Measurements from ENCODE around the gene C10orf71.

DNA sequence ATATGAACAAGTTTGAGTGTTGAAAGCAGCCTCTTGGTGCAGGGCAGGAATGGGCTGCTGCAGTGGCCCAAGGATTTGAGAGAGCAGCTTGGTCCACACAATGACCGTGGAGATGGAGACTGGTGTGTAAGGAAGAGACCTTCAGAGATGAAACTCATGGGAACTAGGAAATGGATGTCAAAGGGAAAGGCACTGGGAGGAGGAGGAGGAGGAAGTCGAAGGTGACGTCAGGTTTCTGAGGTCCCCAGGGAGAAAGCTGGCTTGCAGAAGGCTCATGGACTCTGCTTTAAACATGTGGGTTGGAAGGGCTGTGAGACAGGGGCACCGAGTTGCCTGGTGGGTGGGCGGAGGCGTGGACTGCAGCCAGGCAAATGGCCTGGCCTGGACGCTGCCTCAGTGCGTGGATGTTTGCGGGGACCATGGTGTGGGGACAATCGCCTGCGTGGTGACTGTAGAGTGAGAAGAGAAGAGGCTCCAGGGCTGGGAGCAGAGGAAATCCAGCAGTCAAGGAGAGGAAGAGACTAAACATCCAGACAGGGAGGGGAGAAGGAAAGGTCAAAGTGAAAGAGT is 14.6 kb downstream of the C10orf71 start:
- TF ChIP-seq, protein P1, sequence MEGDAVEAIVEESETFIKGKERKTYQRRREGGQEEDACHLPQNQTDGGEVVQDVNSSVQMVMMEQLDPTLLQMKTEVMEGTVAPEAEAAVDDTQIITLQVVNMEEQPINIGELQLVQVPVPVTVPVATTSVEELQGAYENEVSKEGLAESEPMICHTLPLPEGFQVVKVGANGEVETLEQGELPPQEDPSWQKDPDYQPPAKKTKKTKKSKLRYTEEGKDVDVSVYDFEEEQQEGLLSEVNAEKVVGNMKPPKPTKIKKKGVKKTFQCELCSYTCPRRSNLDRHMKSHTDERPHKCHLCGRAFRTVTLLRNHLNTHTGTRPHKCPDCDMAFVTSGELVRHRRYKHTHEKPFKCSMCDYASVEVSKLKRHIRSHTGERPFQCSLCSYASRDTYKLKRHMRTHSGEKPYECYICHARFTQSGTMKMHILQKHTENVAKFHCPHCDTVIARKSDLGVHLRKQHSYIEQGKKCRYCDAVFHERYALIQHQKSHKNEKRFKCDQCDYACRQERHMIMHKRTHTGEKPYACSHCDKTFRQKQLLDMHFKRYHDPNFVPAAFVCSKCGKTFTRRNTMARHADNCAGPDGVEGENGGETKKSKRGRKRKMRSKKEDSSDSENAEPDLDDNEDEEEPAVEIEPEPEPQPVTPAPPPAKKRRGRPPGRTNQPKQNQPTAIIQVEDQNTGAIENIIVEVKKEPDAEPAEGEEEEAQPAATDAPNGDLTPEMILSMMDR (IDR thresholded peaks at IDR 0.05): no peak
- TF ChIP-seq EP300 (IDR thresholded peaks at IDR 0.05): no peak
- no peak for TF ChIP-seq POLR2A (IDR thresholded peaks at IDR 0.05)
- TF ChIP-seq POLR2AphosphoS5 (IDR thresholded peaks at IDR 0.05): no peak
